IPS-18c (cell line): ENCODE measurements around the gene CCDC110.

Experiments used
- H3K4me3 ChIP-seq: 2 replicates; pipeline ENCODE4 v1.7.0; 2013; ENCODE audit warnings: low read depth, mild to moderate bottlenecking, low read length, moderate library complexity; ENCODE audit not compliant: insufficient read depth
- H3K9me3 ChIP-seq: one replicate; pipeline ENCODE4 v1.6.1; 2013; ENCODE audit warnings: mild to moderate bottlenecking, low read length, moderate library complexity; ENCODE audit not compliant: control insufficient read depth, insufficient read depth

CCDC110 gene

GRCh38 chr4:185441479-185441878 lies 30.1 kb downstream of the CCDC110 start:
- Histone ChIP-seq H3K4me3 (no peak overlapping the region), H3K9me3 (no peaks in the 10 kb centered on the region)

GRCh38 chr4:185437809-185438208 lies 33.7 kb downstream of the CCDC110 start:
- H3K4me3 ChIP-seq, result no peak overlapping the region
- no peaks in the 10 kb centered on the region for H3K9me3 ChIP-seq

- no peak overlapping the region for H3K4me3 ChIP-seq
Measured at GRCh38 chr4:185435466-185435865, 36.1 kb downstream of the CCDC110 start.

GRCh38 chr4:185429660-185430059 lies 41.9 kb downstream of the CCDC110 start:
- H3K4me3 ChIP-seq, result no peak overlapping the region
- H3K9me3 ChIP-seq, result no peaks in the 10 kb centered on the region

More at GRCh38 chr4:185435466-185435865, 36.1 kb downstream of the CCDC110 start:
- H3K9me3 ChIP-seq, result no peaks in the 10 kb centered on the region

GRCh38 chr4:185426960-185427688 lies 44.4 kb downstream of the CCDC110 start:
- Histone ChIP-seq H3K9me3 (no peaks in the 10 kb centered on the region), H3K4me3 (no peak overlapping the region)

GRCh38 chr4:185425647-185426352 lies 45.7 kb downstream of the CCDC110 start, which contains the start of gene UFSP2:
TSS of gene UFSP2 (minus strand) at chr4:185425964. CDS start at chr4:185425868, 96 bp downstream.
- Histone ChIP-seq H3K9me3 (no peaks in the 10 kb centered on the region), H3K4me3 (peak within 1 kb of the TSS; percentile 87)

- Histone ChIP-seq H3K9me3 (no peaks in the 10 kb centered on the region), H3K4me3 (peak overlapping the region; percentile 87)
Measured at GRCh38 chr4:185424905-185425646, 46.5 kb downstream of the CCDC110 start.

- Histone ChIP-seq H3K4me3 (no peak overlapping the region), H3K9me3 (no peaks in the 10 kb centered on the region)
Measured at GRCh38 chr4:185421366-185422124, 50.0 kb downstream of the CCDC110 start.

- Histone ChIP-seq H3K4me3 (no peak overlapping the region), H3K9me3 (no peaks in the 10 kb centered on the region)
Measured at GRCh38 chr4:185416955-185417354, 54.6 kb downstream of the CCDC110 start.

GRCh38 chr4:185412412-185412811 lies 59.1 kb downstream of the CCDC110 start:
- no peak overlapping the region for H3K4me3 ChIP-seq

GRCh38 chr4:185411849-185412248 lies 59.7 kb downstream of the CCDC110 start:
- Histone ChIP-seq H3K4me3 (no peak overlapping the region), H3K9me3 (no peaks in the 10 kb centered on the region)

More at GRCh38 chr4:185412412-185412811, 59.1 kb downstream of the CCDC110 start:
- H3K9me3 ChIP-seq, result no peaks in the 10 kb centered on the region

- H3K4me3 ChIP-seq, result no peak overlapping the region
- no peaks in the 10 kb centered on the region for H3K9me3 ChIP-seq
Measured at GRCh38 chr4:185408432-185408831, 63.1 kb downstream of the CCDC110 start.

- no peak overlapping the region for H3K4me3 ChIP-seq
- no peaks in the 10 kb centered on the region for H3K9me3 ChIP-seq
Measured at GRCh38 chr4:185405296-185405999, 66.1 kb downstream of the CCDC110 start.

GRCh38 chr4:185404031-185404430 lies 67.5 kb downstream of the CCDC110 start:
- H3K4me3 ChIP-seq, result no peak overlapping the region
- no peaks in the 10 kb centered on the region for H3K9me3 ChIP-seq

- Histone ChIP-seq H3K4me3 (no peak overlapping the region), H3K9me3 (no peaks in the 10 kb centered on the region)
Measured at GRCh38 chr4:185399466-185399865, 72.1 kb downstream of the CCDC110 start.

- no peak overlapping the region for H3K4me3 ChIP-seq
Measured at GRCh38 chr4:185398618-185399017, 72.9 kb downstream of the CCDC110 start.

More at GRCh38 chr4:185398618-185399017, 72.9 kb downstream of the CCDC110 start:
- H3K9me3 ChIP-seq, result no peaks in the 10 kb centered on the region
